ENCODE measurements around the gene OR1G1.
"Not testable (repeated sequence)": the region's sequence is repeated elsewhere in the genome, so short reads cannot be mapped to it uniquely, and the experiment has no call there.

Gene OR1G1

GRCh38 chr17:3127451-3127850 lies at the start of gene OR1G1:
OR1G1 (minus strand) TSS chr17:3127551; CDS start chr17:3127551, 0 bp downstream.
- no peak for DNase-seq

DNA sequence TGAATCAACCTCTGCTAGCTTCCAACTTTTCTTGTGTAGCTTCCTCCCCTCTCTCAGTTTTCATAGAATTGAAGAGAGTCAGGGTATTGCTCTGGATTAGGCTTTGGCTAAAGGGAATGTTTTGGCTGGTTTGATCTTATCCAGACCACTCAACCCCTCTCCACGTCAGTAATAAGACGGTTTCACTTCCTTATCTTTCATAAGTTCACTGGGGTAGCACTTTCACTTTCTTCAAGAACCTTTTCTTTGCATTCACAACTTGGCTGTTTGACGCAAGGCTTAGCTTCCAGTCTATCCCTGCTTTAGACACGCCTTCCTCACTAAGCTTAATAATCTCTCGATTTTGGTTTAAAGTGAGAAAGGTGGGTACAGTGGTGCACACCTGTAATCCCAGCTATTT lies 40.2 kb upstream of the OR1G1 start:
- peak; percentile 7 for DNase-seq

- DNase-seq = no peak
These were observed 29.9 kb upstream of the OR1G1 start for GRCh38 chr17:3157218-3157617.

- DNase-seq = not testable (repeated sequence)
These were observed 10.1 kb upstream of the OR1G1 start for GRCh38 chr17:3137494-3137893.

GRCh38 chr17:3104322-3104721 lies 23.0 kb downstream of the OR1G1 start, which contains the start of gene OR1D2:
OR1D2 (minus strand) TSS chr17:3104422; CDS start chr17:3092996, 11,426 bp downstream.
- DNase-seq = no peak

Data from CD4-positive, alpha-beta T cell treated with Interleukin-17A for 1 hour (primary cell).